A673 (cell line): Measurements from ENCODE around the gene TMEM248.
"Not testable (repeated sequence)": the region's sequence is repeated elsewhere in the genome, so short reads cannot be mapped to it uniquely, and the experiment has no call there.

Source experiments
- CTCF ChIP-seq: fragments of 300-800, 200-600 bp; sonication (generic); conservative IDR thresholded peaks from 2 replicates; pipeline ENCODE4 v1.5.1; 2017; ENCODE audit warnings: low read depth, mild to moderate bottlenecking, antibody characterized with exemption, low read length, moderate library complexity, mixed read lengths
- EZH2 ChIP-seq: fragments of 200-600 bp; sonication (generic); IDR thresholded peaks from 2 replicates; pipeline ENCODE4 v1.6.1; 2017; ENCODE audit warnings: borderline replicate concordance, low read depth, mild to moderate bottlenecking, mixed read lengths, antibody characterized with exemption, low read length; ENCODE audit not compliant: poor library complexity, severe bottlenecking

DNA sequence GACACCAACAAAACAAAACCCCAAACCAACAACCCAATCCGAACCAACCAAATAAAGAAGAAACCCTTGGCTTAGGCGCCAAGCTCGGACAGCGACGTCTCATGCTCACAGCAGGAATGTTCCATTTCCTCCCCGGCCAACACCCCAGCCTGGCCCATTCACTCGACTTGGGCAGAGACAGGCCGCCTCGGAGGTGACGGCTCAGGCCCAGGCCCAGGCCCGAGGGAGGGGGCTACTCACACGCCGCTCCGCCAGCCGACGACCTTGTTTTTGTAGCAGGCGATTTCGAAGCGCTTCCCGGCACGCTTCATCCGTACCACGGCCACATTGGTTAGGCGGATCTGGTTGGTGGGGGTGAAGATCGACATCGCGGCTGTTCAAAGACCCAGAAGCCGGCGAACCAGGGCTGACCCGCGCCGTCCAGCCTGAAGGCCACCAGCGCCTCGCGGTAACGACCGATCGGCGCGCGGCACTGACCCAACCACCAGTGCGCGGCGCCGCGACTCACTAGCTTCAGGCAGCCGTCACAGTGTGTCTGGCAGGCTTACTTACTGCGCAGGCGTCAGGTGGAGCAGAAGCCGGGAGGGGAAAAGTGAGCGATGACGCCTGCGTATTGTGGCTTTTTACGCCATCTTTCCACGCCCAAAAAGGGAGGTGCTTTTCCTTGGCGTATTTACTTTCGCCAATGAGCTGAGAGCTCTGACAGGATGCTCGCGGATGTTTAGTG, 74.2 kb downstream of the TMEM248 start, which contains the start of gene SBDS:
- not testable (repeated sequence) for TF ChIP-seq CTCF, EZH2
